ENCODE results near the gene TMEM273. TPM values are rescaled to one million over a fixed set of nuclear protein-coding genes. Genes with fewer than 3 reads are reported as not detected.
A peak's percentile ranks its signal among the peaks of the same experiment; 100 is the strongest.

Gene TMEM273
- total RNA-seq, 1 donor from 2014 or later = 48.5 TPM

DNA sequence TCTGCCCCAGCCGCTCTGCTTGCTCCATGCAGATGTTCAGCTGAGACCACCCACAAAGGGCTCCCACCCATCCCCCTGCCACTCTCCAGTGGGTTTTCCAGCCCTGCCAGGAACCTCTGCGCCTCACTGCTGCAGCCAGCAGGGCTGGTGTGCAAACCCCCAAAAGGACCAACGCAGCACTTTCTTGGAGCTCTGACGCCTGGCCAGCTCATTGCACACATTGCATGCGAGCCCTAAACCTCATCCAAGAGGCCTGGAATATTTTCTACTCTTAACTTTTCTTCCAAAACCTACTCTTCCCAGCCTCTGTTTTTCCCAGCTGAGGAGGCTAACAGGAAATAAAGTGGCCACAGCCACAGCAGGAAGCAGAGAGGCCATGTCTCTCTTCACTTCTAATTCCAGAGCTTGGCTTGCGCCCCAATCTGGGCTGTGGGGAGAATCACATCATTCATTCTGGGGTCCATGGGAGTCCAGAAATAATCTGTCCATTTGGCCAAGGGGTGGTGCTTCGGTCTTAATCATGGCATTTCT lies 49.8 kb downstream of the TMEM273 start:
- intact Hi-C loops (cut with DNase I) = no loop called here
- Histone ChIP-seq H3K36me3 (no peaks in the 10 kb centered on the region), H3K4me3 (no peak overlapping the region), H3K27me3 (ENCODE audit: low read depth) (no peaks in the 10 kb centered on the region), H3K27ac (peak overlapping the region; percentile 41), H3K4me1 (peaks cover 18% of the 10 kb centered on the region), H3K9me3 (no peaks in the 10 kb centered on the region)
- DNase-seq (no peak), ATAC-seq (peak in 1 of 2 donors; percentile 43)
- TF ChIP-seq, protein P1, sequence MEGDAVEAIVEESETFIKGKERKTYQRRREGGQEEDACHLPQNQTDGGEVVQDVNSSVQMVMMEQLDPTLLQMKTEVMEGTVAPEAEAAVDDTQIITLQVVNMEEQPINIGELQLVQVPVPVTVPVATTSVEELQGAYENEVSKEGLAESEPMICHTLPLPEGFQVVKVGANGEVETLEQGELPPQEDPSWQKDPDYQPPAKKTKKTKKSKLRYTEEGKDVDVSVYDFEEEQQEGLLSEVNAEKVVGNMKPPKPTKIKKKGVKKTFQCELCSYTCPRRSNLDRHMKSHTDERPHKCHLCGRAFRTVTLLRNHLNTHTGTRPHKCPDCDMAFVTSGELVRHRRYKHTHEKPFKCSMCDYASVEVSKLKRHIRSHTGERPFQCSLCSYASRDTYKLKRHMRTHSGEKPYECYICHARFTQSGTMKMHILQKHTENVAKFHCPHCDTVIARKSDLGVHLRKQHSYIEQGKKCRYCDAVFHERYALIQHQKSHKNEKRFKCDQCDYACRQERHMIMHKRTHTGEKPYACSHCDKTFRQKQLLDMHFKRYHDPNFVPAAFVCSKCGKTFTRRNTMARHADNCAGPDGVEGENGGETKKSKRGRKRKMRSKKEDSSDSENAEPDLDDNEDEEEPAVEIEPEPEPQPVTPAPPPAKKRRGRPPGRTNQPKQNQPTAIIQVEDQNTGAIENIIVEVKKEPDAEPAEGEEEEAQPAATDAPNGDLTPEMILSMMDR (IDR thresholded peaks at IDR 0.05) = no peak

DNA sequence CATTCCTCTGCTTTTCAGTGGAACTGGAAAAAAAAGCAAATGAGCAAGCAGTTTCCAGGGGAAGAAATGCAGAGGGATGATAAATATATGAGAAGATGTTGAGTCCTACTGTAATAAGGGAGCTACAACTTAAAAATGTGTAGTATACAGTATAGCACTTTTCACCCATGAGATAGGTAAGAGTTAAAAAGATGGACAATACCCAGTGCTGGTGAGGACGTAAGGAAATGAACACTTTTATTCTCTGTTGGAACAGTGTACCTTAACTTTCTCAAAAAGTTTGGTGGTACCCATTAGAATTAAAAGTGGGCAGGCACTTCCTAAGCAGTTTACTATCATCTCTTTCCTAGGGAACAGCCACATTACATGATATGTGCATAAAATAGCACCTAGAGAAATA lies 51.7 kb downstream of the TMEM273 start:
- no peaks in the 10 kb centered on the region for H3K36me3 ChIP-seq
- no peaks in the 10 kb centered on the region for H3K27me3 ChIP-seq (ENCODE audit: low read depth)
- DNase-seq (no peak), ATAC-seq (no peak)
- no peak overlapping the region for H3K4me3 ChIP-seq
- intact Hi-C loops (cut with DNase I) = no loop called here
- no peaks in the 10 kb centered on the region for H3K9me3 ChIP-seq
- H3K27ac ChIP-seq = no peak overlapping the region
- peaks cover 18% of the 10 kb centered on the region for H3K4me1 ChIP-seq
- TF ChIP-seq, protein P1 (IDR thresholded peaks at IDR 0.05) = no peak

DNA sequence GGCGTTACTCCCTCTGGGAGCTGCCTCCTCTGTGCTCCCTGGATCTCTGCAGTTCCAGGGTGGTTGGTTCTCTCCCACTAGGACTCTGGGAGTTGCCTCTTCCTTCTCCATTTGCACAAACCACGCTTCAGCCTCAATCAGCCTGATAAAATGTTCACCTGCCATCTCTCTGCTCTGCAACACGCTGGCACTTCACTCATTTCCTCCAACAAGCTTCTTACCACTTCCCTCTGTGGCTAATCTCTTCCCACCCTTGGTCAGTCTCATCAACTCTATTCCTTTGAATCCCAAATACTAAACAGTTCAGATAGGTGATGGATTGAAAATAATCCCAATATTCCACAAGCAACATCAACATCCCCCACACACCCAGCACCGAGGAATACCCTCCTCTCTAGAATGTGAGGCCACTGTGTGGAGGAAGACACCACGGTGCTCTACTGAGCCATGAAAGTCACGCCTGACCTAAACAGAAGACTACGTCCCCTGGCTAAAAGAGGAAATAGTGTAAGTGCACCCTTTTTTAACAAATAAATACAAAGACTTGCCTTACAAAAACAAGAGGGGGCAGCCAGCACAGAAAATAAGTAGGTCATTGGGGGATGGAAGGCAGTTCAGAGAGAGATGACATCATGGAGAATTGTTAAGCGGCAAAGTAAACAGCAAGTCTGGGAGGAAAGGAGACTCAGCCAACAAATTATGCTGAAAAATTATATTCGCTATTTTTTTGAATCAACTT lies 52.4 kb downstream of the TMEM273 start:
- intact Hi-C loops (cut with DNase I) = no loop called here
- TF ChIP-seq, protein P1 (IDR thresholded peaks at IDR 0.05) = no peak
- DNase-seq (no peak), ATAC-seq (no peak)
- Histone ChIP-seq H3K27ac (no peak overlapping the region), H3K4me1 (peaks cover 18% of the 10 kb centered on the region), H3K4me3 (no peak overlapping the region), H3K27me3 (ENCODE audit: low read depth) (no peaks in the 10 kb centered on the region), H3K9me3 (no peaks in the 10 kb centered on the region), H3K36me3 (no peaks in the 10 kb centered on the region)

DNA sequence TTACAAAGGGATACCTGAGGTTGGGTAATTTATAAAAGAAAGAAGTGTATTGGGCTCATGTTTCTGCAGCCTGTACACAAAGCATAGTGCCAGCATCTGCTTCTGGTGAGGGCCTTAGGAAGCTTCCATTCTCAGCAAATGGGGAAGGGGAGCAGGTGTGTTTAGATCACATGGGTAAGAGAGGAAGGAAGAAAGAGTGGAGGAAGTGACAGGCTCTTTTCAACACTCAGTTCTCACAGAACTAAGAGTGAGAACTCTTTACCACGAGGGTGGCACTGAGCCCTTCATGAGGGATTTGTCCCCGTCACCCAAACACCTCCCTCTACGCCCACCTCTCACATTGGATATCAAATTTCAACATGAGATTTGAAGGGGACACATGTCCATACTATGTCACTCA lies 53.9 kb downstream of the TMEM273 start:
- intact Hi-C loops (cut with DNase I) = no loop called here
- TF ChIP-seq, protein P1 (IDR thresholded peaks at IDR 0.05) = no peak
- H3K27ac ChIP-seq = no peak overlapping the region
- no peaks in the 10 kb centered on the region for H3K36me3 ChIP-seq
- no peak for DNase-seq
- H3K27me3 ChIP-seq (ENCODE audit: low read depth) = no peaks in the 10 kb centered on the region
- no peaks in the 10 kb centered on the region for H3K9me3 ChIP-seq
- ATAC-seq = no peak
- H3K4me1 ChIP-seq = peaks cover 8% of the 10 kb centered on the region
- H3K4me3 ChIP-seq = no peak overlapping the region

DNA sequence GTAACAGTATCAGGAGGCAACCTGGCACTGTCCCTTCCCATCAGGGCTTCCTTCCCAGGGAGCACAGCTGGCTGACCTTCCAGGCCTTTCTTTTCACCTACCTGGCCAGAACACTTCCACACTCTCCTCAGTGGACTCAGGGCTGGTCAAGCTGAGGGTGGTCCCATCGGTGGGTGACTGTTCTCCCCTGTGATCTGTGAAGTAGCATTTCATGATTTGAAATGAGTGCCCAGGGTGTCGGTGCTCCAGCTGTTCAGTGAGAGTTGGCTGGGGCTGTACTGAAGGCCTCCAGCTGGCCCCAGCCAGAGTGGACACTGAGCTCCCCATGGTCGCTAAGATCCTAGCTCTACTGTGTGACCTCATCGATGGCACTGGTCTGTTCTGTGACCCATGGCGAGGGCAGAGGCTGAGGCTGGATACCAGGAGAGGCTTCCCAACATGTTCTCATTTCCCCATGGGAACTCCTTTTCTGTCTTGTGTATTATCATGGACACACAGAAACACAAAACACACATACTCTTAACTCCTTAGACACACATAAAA lies 54.4 kb downstream of the TMEM273 start, which contains the start of gene FAM170B:
FAM170B (minus strand) TSS at position 316 of the 543 bp plus-strand sequence; CDS start at position 213, 103 bp downstream.
- Histone ChIP-seq H3K4me3 (no peak within 1 kb of the TSS), H3K9me3 (no peaks in the 10 kb centered on the region), H3K4me1 (peaks cover 7% of the 10 kb centered on the region), H3K27ac (no peak within 1 kb of the TSS), H3K36me3 (no peaks in the 10 kb centered on the region), H3K27me3 (ENCODE audit: low read depth) (no peaks in the 10 kb centered on the region)
- intact Hi-C loops (cut with DNase I) = no loop called here
- DNase-seq (no peak), ATAC-seq (peak in 1 of 2 donors; percentile 11)
- TF ChIP-seq, protein P1 (IDR thresholded peaks at IDR 0.05) = no peak
